K562 (cell line): ENCODE measurements around the gene ALDH16A1. TPM values are rescaled to one million over a fixed set of nuclear protein-coding genes. Genes with fewer than 3 reads are reported as not detected.

Experiments
- ATF1 ChIP-seq, 2 experiments: fragments of 450-650 bp in 1 of 2; IDR thresholded peaks; 2 replicates each; pipeline ENCODE4 v1.6.1; 2016; ENCODE audit warnings: missing compliant biosample characterization in 1 of 2, missing genetic modification characterization in 1 of 2
- ATF7 ChIP-seq: fragments of 450-650 bp; IDR thresholded peaks from 2 replicates; pipeline ENCODE4 v1.7.1; 2014; ENCODE audit warnings: mild to moderate bottlenecking, moderate library complexity
- BHLHE40 ChIP-seq: IDR thresholded peaks from 2 replicates; pipeline ENCODE4 v1.6.1; 2011; ENCODE audit warnings: low read length, improper control_type of control experiment
- CBX5 ChIP-seq: IDR thresholded peaks from 2 replicates; pipeline ENCODE4 v1.6.1; 2014; ENCODE audit warnings: low read depth, borderline replicate concordance
- DEAF1 ChIP-seq: fragments of 450-650 bp; formaldehyde crosslinking; IDR thresholded peaks from 2 replicates; pipeline ENCODE4 v1.4.0; 2020; ENCODE audit warnings: mild to moderate bottlenecking, moderate library complexity
- HNRNPLL ChIP-seq: fragments of 200-400 bp; formaldehyde crosslinking; IDR thresholded peaks from 2 replicates; pipeline ENCODE4 v1.6.1; 2017; ENCODE audit warnings: low read length, low read depth, mild to moderate bottlenecking; ENCODE audit not compliant: poor library complexity, severe bottlenecking
- MITF ChIP-seq: IDR thresholded peaks from 2 replicates; pipeline ENCODE4 v1.6.1; 2014; ENCODE audit warnings: antibody characterized with exemption
- NR3C1 ChIP-seq: sonication (generic); formaldehyde crosslinking; IDR thresholded peaks from 2 replicates; pipeline ENCODE4 v1.8.1; 2022; ENCODE audit warnings: missing genetic modification reagents
- PHF20 ChIP-seq: fragments of 450-650 bp; IDR thresholded peaks from 2 replicates; pipeline ENCODE4 v1.6.1; 2018; ENCODE audit not compliant: partially characterized antibody
- POLR2G ChIP-seq: fragments of 200-400 bp; formaldehyde crosslinking; IDR thresholded peaks from 2 replicates; pipeline ENCODE4 v1.6.1; 2017; ENCODE audit warnings: low read depth, mild to moderate bottlenecking, antibody characterized with exemption, low read length, moderate library complexity
- RAD51 ChIP-seq: fragments of 450-650 bp; IDR thresholded peaks from 2 replicates; pipeline ENCODE4 v1.7.1; 2016; ENCODE audit warnings: low read depth, mild to moderate bottlenecking, borderline replicate concordance
- TCF7 ChIP-seq: sonication (generic); IDR thresholded peaks from 2 replicates; pipeline ENCODE4 v1.6.1; 2016; ENCODE audit warnings: antibody characterized with exemption, borderline replicate concordance
- U2AF1 ChIP-seq: fragments of 200-400 bp; formaldehyde crosslinking; optimal IDR thresholded peaks from 2 replicates; pipeline ENCODE3; 2017; ENCODE audit warnings: mild to moderate bottlenecking, low read depth, low read length, moderate library complexity
- ZBTB7A ChIP-seq: IDR thresholded peaks from 2 replicates; pipeline ENCODE4 v1.6.1; 2011; ENCODE audit warnings: low read depth, mild to moderate bottlenecking, low read length, moderate library complexity, borderline replicate concordance; ENCODE audit not compliant: control insufficient read depth
- ZFP36 ChIP-seq: fragments of 150-350 bp; IDR thresholded peaks from 2 replicates; pipeline ENCODE4 v1.6.1; 2018; ENCODE audit warnings: low read length, low read depth; ENCODE audit not compliant: partially characterized antibody
- ZNF766 ChIP-seq: fragments of 200-800 bp; sonication (Bioruptor generic); conservative IDR thresholded peaks from 2 replicates; pipeline ENCODE4 v1.6.1; 2016; ENCODE audit warnings: missing genetic modification characterization, missing compliant biosample characterization
- polyA plus RNA-seq, 8 experiments: library from polyadenylated mRNA; depleted of rRNA in 4 of 8; stranded (reverse) in 5 of 8; unstranded in 3 of 8; fragments of >200 nt; fragmentation: Nextera tagmentation in 2 of 8; fragmentation: Illumina TruSeq in 1 of 8; extraction: Ambion mirVana in 2 of 8; extraction: Trizol in 1 of 8; gene quantifications; 2 replicates each; pipeline versions ENCODE4 v1.2.1 to v1.2.3, GENCODE V29; 2011 to 2014; ENCODE audit warnings: inconsistent platforms in 1 of 8, missing spikeins in 1 of 8
- total RNA-seq, 7 experiments: library from RNA; depleted of rRNA in 6 of 7; stranded (reverse); fragments of >200 nt in 6 of 7; fragmentation: Illumina TruSeq in 2 of 7; extraction: Trizol in 2 of 7; gene quantifications; 2 replicates each; pipeline versions ENCODE4 v1.2.1 to v1.2.3, GENCODE V29; 2011 to 2021; ENCODE audit warnings: low replicate concordance in 1 of 7
- TF ChIP-seq, protein P1 (sequence below): fragments of 250-450 bp; sonication (Bioruptor Pico); IDR thresholded peaks from 2 replicates; pipeline ENCODE4 v1.5.1; 2021; ENCODE audit warnings: mild to moderate bottlenecking
- TF ChIP-seq, protein P2 (sequence below): sonication (generic); formaldehyde crosslinking; IDR thresholded peaks from 2 replicates; pipeline ENCODE4 v1.9.0; 2022; ENCODE audit warnings: mild to moderate bottlenecking, missing genetic modification reagents
- TF ChIP-seq, protein P3 (sequence below): fragments of 450-650 bp; IDR thresholded peaks from 2 replicates; pipeline ENCODE4 v1.6.1; 2016; ENCODE audit warnings: antibody characterized with exemption
- TF ChIP-seq, protein P4 (sequence below): fragments of 450-650 bp; formaldehyde crosslinking; IDR thresholded peaks from 2 replicates; pipeline ENCODE4 v1.4.0; 2022; ENCODE audit warnings: missing genetic modification characterization

The ALDH16A1 gene
- total and polyA plus RNA-seq, 9 of the 15 experiments (the other 6 are each of a cell fraction or from before 2014, with no cell fraction given): 2.2 to 52.2 (median 7.6) TPM

GRCh38 chr19:49487277-49488045 is 34.4 kb downstream of the ALDH16A1 start, which contains the start of gene RPL13A (continued):
- TF ChIP-seq, protein P1, sequence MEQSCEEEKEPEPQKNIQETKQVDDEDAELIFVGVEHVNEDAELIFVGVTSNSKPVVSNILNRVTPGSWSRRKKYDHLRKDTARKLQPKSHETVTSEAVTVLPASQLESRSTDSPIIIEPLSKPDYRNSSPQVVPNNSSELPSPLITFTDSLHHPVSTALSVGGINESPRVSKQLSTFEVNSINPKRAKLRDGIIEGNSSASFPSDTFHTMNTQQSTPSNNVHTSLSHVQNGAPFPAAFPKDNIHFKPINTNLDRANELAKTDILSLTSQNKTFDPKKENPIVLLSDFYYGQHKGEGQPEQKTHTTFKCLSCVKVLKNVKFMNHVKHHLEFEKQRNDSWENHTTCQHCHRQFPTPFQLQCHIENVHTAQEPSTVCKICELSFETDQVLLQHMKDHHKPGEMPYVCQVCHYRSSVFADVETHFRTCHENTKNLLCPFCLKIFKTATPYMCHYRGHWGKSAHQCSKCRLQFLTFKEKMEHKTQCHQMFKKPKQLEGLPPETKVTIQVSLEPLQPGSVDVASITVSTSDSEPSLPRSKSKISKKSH (CRISPR knock-in tag): no peak
- TF ChIP-seq ZFP36 (no peak), ZBTB7A (no peak; the same call in 1 of the 2 replicates), POLR2G (peak; percentile 100), TCF7 (no peak), DEAF1 (peak; percentile 16; the same call in 1 of the 2 replicates), CBX5 (no peak), ZNF766 (CRISPR knock-in tag) (peak; percentile 85), HNRNPLL (peak; percentile 87), RAD51 (peak; percentile 98), U2AF1 (no peak), MITF (peak; percentile 69; the same call in 1 of the 2 replicates), ATF1 (CRISPR knock-in tag; IDR thresholded peaks at IDR 0.05) (peak; percentile 60; the same call in 1 of the 2 replicates), ATF1 (tag; IDR thresholded peaks at IDR 0.05) (peak; percentile 98), BHLHE40 (peak; percentile 67), PHF20 (peak; percentile 57), ATF7 (peak; percentile 97), NR3C1 (no peak)
- TF ChIP-seq, protein P2, sequence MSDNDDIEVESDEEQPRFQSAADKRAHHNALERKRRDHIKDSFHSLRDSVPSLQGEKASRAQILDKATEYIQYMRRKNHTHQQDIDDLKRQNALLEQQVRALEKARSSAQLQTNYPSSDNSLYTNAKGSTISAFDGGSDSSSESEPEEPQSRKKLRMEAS: peak; percentile 93
- TF ChIP-seq, protein P3, sequence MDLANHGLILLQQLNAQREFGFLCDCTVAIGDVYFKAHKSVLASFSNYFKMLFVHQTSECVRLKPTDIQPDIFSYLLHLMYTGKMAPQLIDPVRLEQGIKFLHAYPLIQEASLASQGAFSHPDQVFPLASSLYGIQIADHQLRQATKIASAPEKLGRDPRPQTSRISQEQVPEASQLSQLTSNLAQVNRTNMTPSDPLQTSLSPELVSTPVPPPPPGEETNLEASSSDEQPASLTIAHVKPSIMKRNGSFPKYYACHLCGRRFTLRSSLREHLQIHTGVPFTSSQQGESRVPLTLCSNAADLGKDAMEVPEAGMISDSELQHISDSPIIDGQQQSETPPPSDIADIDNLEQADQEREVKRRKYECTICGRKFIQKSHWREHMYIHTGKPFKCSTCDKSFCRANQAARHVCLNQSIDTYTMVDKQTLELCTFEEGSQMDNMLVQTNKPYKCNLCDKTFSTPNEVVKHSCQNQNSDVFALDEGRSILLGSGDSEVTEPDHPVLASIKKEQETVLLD: peak; percentile 99
- TF ChIP-seq, protein P4, sequence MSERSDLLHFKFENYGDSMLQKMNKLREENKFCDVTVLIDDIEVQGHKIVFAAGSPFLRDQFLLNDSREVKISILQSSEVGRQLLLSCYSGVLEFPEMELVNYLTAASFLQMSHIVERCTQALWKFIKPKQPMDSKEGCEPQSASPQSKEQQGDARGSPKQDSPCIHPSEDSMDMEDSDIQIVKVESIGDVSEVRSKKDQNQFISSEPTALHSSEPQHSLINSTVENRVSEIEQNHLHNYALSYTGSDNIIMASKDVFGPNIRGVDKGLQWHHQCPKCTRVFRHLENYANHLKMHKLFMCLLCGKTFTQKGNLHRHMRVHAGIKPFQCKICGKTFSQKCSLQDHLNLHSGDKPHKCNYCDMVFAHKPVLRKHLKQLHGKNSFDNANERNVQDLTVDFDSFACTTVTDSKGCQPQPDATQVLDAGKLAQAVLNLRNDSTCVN (CRISPR knock-in tag): peak; percentile 52
